HPDE6-E6E7 (cell line): ENCODE data around the gene GARIN1A.
"Not testable (repeated sequence)": the region's sequence is repeated elsewhere in the genome, so short reads cannot be mapped to it uniquely, and the experiment has no call there.

Experiments used
- DNase-seq: peaks from one replicate; pipeline ENCODE4 v3.0.0; 2011; ENCODE audit warnings: missing footprints; ENCODE audit errors: extremely low spot score

GARIN1A gene

DNA sequence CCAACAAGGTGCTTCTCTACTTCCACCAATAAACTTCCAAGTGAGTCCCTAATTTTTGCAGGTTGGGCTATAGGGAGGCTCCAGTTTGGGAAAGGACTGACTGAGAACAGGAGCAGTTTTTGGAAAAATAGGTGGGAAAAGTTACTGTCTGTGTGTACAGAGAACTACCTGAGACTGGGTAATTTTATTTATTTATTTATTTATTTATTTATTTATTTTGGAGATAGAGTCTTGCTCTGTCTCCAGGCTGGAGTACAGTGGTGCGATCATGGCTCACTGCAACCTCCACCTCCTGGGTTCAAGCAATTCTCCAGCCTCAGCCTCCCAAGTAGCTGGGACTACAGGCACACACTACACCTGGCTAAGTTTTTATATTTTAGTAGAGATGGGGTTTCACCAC, 11.2 kb downstream of the GARIN1A start:
- DNase-seq: not testable (repeated sequence)

DNA sequence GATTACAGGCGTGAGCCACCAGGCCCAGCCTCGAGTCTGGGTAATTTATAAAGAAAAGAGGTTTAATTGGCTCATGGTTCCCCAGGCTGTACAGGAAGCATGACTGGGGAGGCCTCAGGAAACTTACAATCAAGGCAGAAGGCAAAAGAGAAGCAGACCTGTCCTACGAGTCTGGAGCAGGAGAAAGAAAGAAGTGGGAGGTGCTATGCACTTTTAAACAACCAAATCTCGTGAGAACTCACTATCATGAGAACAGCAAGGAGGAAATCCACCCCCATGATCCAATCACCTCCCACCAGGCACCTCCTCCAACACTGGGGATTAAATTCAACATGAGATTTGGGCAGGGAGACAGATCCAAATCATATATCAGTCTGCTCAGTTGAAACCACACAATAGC, 11.6 kb downstream of the GARIN1A start:
- DNase-seq: not testable (repeated sequence)

DNA sequence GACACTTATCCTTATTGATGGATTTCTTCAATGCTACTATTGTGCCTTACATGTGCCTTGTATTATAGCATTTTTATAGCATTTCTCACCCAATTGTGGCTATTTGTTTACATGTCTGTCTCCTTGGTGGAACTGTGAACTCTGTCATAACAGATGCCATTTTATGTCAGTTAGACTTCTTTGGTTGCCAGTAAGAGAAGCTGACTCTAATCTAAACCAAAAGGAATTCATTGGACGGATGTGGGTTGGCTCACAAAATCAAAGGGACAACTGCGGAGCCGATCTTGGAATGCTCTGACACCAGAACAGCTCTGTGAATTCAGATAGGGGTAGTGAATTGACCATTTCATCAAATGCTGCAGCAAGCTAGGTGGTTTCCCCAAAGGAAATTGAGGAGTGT, 15.0 kb downstream of the GARIN1A start:
- DNase-seq: no peak

DNA sequence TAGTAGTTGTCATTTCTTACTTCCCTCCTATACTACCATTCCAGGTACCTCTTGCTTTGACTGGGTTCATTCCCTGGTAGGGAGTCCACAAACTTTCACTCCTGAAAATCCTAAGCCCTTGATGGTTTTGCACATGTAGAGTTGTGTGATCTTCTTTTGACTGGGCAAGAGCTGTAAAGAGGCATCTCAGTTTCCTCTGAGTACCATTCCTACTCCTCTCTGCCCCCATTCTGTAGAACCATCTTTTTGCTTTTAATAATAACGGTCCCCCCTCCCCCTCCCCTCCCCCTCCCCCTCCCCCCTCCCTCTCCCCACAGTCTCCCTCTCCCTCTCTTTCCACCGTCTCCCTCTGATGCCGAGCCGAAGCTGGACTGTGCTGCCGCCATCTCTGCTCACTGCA, 16.4 kb downstream of the GARIN1A start:
- DNase-seq: no peak

DNA sequence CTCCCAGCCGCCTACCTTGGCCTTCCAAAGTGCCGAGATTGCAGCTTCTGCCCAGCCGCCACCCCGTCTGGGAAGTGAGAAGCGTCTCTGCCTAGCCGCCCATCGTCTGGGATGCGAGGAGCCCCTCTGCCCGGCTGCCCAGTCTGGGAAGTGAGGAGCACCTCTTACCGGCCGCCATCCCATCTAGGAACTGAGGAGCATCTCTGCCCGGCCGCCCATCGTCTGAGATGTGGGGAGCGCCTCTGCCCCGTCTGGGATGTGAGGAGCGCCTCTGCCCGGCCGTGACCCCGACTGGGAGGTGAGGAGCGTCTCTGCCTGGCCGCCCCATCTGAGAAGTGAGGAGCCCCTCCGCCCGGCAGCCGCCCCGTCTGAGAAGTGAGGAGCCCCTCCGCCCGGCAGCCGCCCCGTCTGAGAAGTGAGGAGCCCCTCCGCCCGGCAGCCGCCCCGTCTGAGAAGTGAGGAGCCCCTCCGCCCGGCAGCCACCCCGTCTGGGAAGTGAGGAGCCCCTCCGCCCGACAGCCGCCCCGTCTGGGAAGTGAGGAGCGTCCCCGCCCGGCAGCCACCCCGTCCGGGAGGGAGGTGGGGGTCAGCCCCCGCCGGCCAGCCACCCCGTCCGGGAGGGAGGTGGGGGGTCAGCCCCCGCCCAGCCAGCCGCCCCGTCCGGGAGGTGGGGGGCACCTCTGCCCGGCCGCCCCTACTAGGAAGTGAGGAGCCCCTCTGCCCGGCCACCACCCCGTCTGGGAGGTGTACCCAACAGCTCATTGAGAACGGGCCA, 17.3 kb downstream of the GARIN1A start:
- DNase-seq: not testable (repeated sequence)

DNA sequence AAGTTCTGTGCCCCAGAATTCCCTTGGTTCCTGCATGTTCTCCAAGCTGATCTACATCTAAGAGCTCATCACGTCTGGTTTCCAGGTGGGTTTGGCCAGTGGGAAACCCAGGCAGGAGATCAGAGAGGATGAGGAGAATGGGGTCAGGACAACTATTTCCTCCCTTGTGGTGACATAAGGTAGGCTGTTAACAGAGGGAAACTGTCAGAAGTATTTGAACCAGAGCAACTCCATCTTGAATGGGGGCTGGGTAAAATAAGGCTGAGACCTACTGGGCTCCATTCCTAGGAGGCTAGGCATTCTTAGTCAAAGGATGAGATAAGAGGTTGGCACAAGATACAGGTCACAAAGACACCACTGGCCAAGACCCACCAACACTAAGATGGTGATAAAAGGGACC, 19.1 kb downstream of the GARIN1A start:
- DNase-seq: no peak

DNA sequence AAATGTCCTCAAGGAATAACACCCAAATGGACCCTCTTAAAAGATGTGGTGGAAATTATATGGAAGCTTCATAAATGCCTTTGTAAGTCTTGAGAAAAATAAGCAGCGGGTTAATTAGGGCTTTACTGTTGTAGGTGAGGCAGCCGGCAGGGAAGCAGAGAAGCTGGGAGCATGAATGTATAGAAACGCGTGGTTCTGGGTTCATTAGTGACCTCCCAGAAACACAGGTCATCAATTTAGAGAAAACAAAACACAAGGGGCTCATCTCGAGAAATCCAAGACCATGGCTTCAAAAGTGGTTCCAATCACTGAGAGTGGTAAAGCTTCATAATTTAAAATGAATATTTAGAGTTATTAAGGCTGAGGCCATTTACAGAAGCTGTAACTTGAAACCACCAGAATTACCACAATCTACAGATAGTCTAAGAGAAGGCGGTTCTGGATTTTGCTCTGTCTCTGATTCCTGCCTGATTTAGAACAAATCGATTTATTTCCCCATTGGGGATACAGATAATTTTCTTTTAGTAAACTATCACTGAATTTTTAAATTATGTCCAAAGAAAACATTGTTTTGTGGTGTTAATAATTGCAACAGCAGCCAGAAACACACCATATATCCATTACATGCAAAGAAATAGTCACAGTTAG, 20.7 kb downstream of the GARIN1A start:
- DNase-seq: no peak

DNA sequence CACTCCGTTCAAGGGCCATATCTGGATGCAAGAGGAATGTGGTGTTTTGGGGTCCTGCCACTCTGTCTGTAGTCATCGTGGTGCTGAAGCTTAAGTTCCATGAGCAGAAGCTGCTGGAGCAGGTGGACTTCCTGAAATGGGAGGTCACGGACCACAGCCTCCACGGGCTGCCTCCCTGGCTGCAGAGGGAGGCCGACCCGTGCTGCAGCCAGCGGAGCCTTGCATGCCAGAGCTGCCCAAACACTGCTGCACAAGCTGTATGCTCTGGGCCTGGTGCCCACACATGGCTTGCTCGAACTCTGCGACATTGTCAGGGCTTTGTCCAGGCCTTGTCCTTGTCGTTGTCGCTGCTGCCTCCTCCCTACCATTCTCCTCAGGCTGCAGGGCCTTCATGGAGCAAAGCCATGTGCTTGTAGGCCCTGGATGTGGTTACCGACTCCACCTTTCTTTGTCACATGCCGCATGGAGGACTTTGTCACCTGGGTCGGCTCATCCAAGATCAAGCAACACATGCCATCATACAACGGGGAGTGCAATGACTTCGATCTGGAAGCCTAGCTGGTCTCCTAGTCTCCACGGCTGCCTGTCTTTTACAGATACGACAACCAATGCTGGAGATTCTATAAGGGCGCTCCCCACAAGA, 21.4 kb downstream of the GARIN1A start:
- DNase-seq: no peak

DNA sequence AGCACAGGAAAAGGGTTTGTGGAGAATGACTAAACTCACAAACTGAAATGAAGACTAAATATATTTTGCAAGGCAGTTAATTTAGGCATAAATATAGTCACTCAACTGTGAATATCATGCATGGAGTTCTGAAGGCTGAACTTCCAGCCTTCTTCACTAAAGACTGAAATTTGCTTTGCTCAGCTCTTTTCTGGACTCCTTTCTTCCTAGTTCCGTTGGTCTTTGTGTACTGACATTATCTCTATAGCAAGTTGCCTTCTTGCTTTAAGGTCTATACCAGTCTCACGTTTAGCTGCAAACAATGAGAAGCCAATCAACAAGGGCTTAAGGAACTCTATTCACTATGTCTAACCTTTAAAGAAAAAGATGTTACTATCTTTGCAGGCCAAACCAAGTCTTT, 22.6 kb downstream of the GARIN1A start:
- DNase-seq: no peak

DNA sequence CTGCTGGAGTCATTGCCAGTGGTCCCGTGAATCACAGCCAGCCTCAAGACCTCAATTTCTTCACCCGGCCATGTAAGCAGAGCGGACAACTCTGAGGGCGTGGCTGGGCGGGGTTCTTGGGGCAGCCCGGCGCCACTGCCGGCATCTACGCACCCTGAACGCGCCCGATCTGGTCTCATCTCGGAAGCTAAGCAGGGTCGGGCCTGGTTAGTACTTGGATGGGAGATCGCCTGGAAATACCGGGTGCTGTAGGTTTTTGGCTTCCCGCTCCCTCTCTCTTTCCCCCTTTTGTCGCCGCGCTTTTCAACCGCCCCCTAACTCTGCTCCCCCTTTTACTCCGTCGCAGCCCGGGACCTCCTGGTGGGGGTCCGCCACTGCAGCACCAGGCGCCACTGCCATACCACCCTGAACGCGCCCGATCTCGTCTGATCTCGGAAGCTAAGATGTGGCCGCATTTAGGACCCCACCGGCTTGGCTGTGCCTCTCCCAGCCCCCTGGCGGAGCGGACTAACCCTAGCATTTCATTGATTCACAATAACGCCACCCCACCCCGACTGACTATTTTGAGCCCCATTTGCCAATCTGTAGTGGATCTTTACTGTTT, 25.3 kb downstream of the GARIN1A start:
- DNase-seq: peak; percentile 41

DNA sequence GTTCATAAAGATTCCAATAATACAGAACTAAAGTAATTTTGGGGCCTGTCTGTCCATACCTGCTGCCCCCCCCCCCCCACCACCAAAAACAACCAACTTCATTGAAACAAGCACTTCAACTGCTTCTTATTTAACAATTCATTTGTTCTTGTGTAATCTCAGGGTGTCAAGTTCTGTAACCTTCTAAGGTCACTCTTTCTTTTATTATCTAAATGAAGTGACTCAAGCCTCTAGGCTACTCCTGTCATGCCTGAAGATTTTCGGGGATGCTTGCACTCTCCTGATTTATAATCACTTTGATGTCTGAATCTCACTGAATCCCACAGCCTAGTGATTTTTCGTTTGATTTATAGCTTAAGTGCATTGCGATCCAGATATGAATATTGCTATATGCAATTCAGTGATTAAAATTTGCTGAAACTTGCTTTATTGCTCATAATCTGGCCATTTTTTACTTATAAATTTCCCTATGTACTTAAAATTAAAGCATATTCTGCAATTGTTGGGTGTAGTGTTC, 27.2 kb downstream of the GARIN1A start:
- DNase-seq: no peak

DNA sequence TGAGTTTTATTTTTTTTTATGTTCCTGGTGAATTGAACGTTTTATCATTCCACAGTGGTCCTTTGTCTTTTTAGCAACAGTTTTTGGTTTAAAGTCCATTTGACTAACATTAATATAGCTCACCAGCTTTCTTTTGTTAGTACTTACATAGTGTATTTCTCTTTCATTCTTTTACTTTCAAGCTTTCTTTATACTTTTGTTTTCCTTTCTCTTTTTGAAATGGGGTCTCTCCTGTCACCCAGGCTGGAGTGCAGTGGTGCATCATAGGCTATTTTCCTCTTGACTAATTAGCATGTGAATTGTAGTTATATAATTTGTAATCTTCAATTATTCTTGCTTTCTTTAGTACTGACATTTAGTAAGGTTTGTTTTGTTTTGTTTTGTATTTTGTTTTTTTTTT, 27.8 kb downstream of the GARIN1A start:
- DNase-seq: no peak

DNA sequence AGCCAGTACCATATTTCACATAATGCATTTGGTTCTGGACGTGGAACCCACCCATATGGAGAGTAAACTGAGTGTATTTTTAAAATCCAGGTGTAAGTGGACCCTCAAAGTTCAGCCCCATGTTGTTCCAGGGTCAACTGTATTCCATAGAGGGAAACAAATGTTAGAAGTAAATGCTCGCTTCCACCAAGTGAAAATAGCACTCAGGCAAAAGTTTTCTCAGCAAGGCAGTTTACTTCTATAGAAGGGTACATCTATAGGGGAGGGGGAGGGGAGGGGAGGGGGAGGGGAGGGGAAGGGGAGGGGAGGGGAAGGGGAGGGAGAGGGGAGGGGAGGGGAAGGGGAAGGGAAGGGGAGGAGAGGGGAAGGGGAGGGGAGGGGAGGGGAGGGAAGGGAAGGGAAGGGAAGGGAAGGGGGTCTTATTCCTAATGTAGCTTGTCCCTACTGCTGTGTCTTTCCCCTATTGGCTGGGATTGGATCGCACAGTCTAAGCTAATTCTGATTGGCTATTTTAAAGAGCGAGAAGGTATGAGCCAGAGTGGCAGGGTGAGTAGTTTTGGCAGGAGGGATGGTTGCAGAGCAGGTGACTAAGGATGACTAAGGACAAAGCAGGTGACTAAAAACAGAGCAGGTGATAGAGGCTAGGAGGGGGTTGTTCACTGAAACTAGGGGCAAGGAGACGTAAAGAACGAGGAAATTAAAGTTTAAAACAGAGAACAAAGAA, 29.1 kb downstream of the GARIN1A start:
- DNase-seq: no peak

DNA sequence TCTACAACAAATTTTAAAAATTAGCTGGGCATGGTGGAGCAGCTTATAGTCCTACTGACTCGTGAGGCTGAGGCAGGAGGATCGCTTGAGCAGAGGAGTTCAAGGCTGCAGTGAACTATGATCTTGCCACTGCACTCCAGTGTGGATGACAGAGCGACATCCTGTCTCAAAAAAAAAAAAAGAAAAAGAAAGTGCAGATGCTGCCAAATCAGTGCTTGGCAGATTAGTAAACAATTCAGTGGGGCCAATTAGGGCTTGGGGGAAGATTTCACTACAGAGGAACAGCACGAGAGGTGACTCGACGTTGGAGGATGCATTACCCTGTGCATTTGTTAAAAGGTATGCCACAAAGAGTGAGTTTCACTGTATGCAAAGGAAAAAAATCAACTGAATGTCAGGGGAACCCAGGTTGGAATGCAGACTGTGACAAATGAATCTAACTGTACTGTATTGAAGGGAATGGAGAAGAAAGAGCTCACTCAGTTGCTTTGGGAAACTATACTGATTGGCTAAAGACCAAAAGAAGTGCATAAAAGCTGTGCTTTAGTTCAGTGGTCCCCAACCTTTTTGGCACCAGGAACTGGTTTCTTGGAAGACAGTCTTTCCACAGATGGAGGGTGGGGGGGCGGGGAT, 31.6 kb downstream of the GARIN1A start:
- DNase-seq: no peak

DNA sequence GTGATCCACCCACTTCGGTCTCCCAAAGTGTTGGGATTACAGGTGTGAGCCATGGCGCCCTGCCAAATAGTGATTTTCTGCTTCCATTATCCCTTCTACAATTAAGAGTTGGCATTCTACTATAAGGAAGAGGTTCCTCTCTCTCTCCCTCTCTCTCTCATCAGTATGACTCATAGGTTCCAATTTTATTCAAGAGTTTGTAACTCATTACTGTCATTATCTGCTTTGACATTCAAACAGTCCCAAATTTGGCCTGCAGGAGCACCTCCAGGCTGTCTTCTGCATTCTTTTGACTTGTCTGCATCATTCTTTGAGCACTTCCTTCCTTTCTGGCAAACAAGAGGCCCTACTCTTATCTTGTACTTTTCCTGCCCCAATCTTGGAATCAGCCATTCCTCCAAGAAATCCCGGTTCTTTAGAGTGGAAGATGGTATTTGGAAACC, 33.8 kb downstream of the GARIN1A start:
- no peak for DNase-seq

DNA sequence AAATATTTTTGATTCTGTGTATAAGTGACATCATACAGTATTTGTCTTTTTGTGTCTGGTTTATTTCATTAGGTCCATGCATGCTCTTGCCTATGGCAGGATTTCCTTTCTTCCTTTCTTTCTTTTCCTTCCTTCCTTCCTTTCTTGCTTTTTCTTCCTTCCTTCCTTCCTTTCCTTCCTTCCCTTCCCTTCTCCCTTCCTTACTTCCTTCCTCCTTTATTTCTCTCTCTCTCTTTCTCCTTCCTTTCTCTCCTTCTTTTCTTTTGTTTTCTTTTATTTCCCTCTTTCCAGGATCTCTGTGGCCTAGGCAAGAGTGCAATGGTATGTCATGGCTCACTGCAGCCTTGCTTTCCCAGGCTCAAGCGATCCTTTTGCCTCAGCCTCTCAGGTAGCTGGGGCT, 35.7 kb downstream of the GARIN1A start:
- DNase-seq: no peak

DNA sequence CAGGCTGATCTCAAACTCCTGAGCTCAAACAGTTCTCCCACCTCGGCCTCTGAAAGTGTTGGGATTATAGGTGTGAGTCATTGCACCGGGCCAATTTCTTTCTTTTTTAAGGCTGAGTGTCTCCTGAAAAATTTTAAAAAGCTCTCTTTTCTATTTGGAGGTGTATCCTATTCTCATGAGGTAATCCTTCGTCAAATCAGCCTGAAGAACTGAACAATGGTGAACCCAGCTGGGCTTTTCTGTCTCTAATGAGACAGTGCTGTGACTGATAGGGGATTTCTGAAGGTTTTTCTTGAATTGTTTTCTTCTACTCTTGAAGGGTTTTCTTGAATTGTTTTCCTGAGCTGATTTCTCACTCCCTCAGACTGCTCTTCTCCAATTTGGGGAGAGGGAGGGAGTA, 36.1 kb downstream of the GARIN1A start:
- DNase-seq: no peak

DNA sequence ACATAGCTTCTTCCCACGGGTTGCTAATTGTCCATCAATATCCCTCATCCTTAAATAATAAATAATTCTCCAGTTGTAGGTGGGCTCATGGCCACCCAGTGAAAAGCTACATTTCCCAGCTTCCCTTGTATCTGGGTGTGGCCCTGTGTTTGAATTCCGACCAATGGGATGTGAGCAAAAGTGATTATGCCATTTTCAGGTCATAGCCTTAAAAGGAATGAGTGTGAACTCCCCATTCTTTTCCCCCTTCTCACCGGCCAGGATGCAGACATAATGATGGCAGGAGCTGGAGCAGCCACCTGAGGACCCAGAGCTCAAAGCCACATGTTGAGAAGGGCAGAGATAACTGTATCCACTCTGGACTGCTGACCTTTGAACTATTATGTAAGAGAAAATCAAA, 36.7 kb downstream of the GARIN1A start:
- no peak for DNase-seq

DNA sequence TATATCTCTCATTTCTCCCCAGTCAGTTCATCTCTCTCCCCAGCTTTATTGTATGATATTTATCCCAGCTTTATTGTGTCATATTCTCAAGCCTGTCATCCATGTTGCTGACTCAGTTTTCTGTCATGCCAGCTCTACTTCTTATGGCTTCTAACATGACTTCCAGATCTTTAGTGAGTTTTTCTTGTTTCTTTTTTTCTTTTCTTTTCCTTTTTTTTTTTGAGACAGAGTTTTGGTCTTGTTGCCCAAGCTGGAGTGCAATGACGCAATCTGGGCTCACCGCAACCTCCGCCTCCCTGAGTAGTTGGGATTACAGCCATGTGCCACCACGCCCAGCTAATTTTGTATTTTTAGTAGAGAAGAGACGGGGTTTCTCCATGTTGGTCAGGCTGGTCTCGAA, 38.4 kb downstream of the GARIN1A start:
- DNase-seq: no peak

DNA sequence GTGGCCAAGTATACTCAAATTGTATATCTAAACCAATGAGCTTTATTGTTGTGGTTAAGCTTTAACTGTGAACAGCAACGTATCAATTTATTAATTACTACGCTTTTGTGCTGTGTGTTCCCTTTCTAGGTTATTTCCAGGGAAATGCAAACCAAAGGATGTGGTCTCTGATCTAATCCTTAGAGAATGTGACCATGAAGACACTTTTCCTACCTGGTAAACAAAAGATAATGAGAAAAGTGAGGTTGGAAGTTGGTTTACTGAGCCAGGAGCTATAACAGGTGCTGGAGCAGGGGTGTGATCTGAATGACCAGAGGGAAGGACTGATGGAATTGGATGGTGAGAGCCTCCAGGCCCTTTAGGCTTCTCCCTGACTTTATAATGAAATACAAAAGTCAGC, 41.7 kb downstream of the GARIN1A start:
- DNase-seq: no peak
